GM12892 (cell line): ENCODE data around the gene HOXA5.

Experiments
- POLR2A ChIP-seq: IDR thresholded peaks from 2 replicates; pipeline ENCODE4 v1.6.1; 2011; ENCODE audit warnings: low read depth, low read length, control low read depth
- TAF1 ChIP-seq: IDR thresholded peaks from 2 replicates; pipeline ENCODE4 v1.6.1; 2011; ENCODE audit warnings: low read depth, mild to moderate bottlenecking, control low read depth, low read length, borderline replicate concordance

DNA sequence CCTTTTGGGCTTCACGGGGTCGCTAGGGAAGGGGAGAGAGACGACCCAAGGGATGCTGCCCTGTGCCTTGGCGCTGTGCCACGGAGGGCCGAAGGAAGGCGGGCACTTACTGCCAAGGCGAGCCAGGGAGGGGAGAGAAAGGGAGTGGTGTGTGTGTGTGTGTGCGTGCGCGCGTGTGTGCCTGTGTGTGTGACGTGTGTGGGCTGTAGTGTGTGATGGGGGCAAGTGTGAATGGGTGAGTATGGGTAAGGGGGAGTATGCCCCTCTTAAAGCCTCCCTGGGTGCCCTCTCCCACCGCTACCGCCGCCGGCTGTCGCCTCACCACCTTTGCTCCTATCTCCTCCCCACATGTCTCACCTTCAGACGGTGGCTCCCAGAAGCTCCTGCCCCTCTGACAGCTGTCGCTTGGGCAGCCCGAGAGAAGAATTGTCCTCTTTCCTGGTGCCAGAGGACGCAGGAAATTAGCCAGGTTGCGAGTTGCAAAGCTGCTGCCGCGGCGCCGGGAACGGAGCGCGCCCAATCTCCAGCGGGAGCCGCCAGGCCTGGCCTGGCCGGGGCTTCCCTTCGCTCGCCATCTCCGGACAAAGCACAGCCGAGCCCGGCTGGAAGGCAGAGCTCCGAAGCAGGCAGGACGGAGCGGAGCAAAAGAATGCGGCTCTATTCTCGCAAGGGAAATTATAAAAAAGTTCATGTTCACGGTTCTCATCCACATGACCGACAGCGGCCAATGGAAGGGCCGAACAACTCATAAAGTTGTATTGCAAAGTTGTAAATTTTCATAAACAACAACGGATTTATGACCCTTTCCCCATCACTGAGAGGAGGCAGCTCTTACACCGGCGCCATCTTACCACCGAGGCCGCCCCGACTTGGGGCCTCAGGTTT, 8.7 kb upstream of the HOXA5 start, which contains the start of gene HOXA3:
- TF ChIP-seq POLR2A (no peak), TAF1 (no peak)
